SH-SY5Y (cell line): Measurements from ENCODE around the gene CHURC1.

Experiments
- GATA2 ChIP-seq: IDR thresholded peaks from 2 replicates; pipeline ENCODE4 v1.6.1; 2011; ENCODE audit warnings: mild to moderate bottlenecking, low read depth, low read length
- GATA3 ChIP-seq: IDR thresholded peaks from 2 replicates; pipeline ENCODE4 v1.6.1; 2011; ENCODE audit warnings: low read depth, mild to moderate bottlenecking, low read length, moderate library complexity

- no peak for TF ChIP-seq GATA2
- TF ChIP-seq GATA3 = no peak
These were observed 20.2 kb downstream of the CHURC1 start for GRCh38 chr14:64934338-64934929.
